ENCODE data around the gene SUCO.
A peak's percentile ranks its signal among the peaks of the same experiment; 100 is the strongest.

SUCO gene

GRCh38 chr1:172536256-172536655, 3.3 kb downstream of the SUCO start:
- no peak overlapping the region for H3K4me3 Mint-ChIP-seq
- H3K4me1 Mint-ChIP-seq, result peaks cover 81% of the 10 kb centered on the region

GRCh38 chr1:172537366-172537765, 4.4 kb downstream of the SUCO start:
- Mint-ChIP-seq H3K4me3 (no peak overlapping the region), H3K36me3 (peaks cover 4% of the 10 kb centered on the region), H3K9me3 (no peaks in the 10 kb centered on the region), H3K4me1 (peaks cover 78% of the 10 kb centered on the region), H3K27ac (no peak overlapping the region), H3K27me3 (no peaks in the 10 kb centered on the region)

More at GRCh38 chr1:172536256-172536655, 3.3 kb downstream of the SUCO start:
- Mint-ChIP-seq H3K27me3 (no peaks in the 10 kb centered on the region), H3K36me3 (peaks cover 4% of the 10 kb centered on the region), H3K27ac (no peak overlapping the region), H3K9me3 (no peaks in the 10 kb centered on the region)

GRCh38 chr1:172537827-172538391, 5.0 kb downstream of the SUCO start:
- Mint-ChIP-seq H3K9me3 (no peaks in the 10 kb centered on the region), H3K27ac (peak overlapping the region; percentile 3)

GRCh38 chr1:172540635-172541034, 7.7 kb downstream of the SUCO start:
- no peaks in the 10 kb centered on the region for H3K9me3 Mint-ChIP-seq
- peaks cover 58% of the 10 kb centered on the region for H3K4me1 Mint-ChIP-seq
- H3K27me3 Mint-ChIP-seq, result no peaks in the 10 kb centered on the region
- peak overlapping the region; percentile 1 for H3K4me3 Mint-ChIP-seq
- H3K27ac Mint-ChIP-seq, result no peak overlapping the region
- peaks cover 4% of the 10 kb centered on the region for H3K36me3 Mint-ChIP-seq

More at GRCh38 chr1:172537827-172538391, 5.0 kb downstream of the SUCO start:
- H3K4me3 Mint-ChIP-seq, result peak overlapping the region; percentile 56
- peaks cover 4% of the 10 kb centered on the region for H3K36me3 Mint-ChIP-seq
- no peaks in the 10 kb centered on the region for H3K27me3 Mint-ChIP-seq
- H3K4me1 Mint-ChIP-seq, result peaks cover 78% of the 10 kb centered on the region

- Mint-ChIP-seq H3K27ac (no peak overlapping the region), H3K36me3 (no peaks in the 10 kb centered on the region), H3K9me3 (no peaks in the 10 kb centered on the region), H3K4me3 (no peak overlapping the region), H3K4me1 (peaks cover 43% of the 10 kb centered on the region), H3K27me3 (no peaks in the 10 kb centered on the region)
Observed at GRCh38 chr1:172544481-172545104, 11.6 kb downstream of the SUCO start.

GRCh38 chr1:172545396-172546004, 12.6 kb downstream of the SUCO start:
- Mint-ChIP-seq H3K27me3 (no peaks in the 10 kb centered on the region), H3K4me1 (peaks cover 45% of the 10 kb centered on the region)

GRCh38 chr1:172547071-172547470, 14.1 kb downstream of the SUCO start:
- H3K9me3 Mint-ChIP-seq, result no peaks in the 10 kb centered on the region
- peaks cover 43% of the 10 kb centered on the region for H3K4me1 Mint-ChIP-seq
- no peaks in the 10 kb centered on the region for H3K36me3 Mint-ChIP-seq
- H3K27ac Mint-ChIP-seq, result no peak overlapping the region
- no peaks in the 10 kb centered on the region for H3K27me3 Mint-ChIP-seq
- H3K4me3 Mint-ChIP-seq, result no peak overlapping the region

More at GRCh38 chr1:172545396-172546004, 12.6 kb downstream of the SUCO start:
- no peaks in the 10 kb centered on the region for H3K36me3 Mint-ChIP-seq
- H3K9me3 Mint-ChIP-seq, result no peaks in the 10 kb centered on the region
- H3K4me3 Mint-ChIP-seq, result no peak overlapping the region
- H3K27ac Mint-ChIP-seq, result no peak overlapping the region

- Mint-ChIP-seq H3K4me3 (peak overlapping the region; percentile 37), H3K9me3 (no peaks in the 10 kb centered on the region), H3K4me1 (peaks cover 47% of the 10 kb centered on the region), H3K27me3 (no peaks in the 10 kb centered on the region), H3K27ac (peak overlapping the region; percentile 64), H3K36me3 (peaks cover 3% of the 10 kb centered on the region)
Observed at GRCh38 chr1:172549621-172550280, 16.8 kb downstream of the SUCO start.

- Mint-ChIP-seq H3K4me1 (peaks cover 53% of the 10 kb centered on the region), H3K36me3 (peaks cover 10% of the 10 kb centered on the region), H3K9me3 (no peaks in the 10 kb centered on the region), H3K27ac (no peak overlapping the region), H3K27me3 (no peaks in the 10 kb centered on the region), H3K4me3 (no peak overlapping the region)
Observed at GRCh38 chr1:172551279-172551678, 18.3 kb downstream of the SUCO start.

- Mint-ChIP-seq H3K36me3 (peaks cover 21% of the 10 kb centered on the region), H3K27ac (no peak overlapping the region), H3K27me3 (no peaks in the 10 kb centered on the region), H3K4me3 (no peak overlapping the region), H3K9me3 (no peaks in the 10 kb centered on the region), H3K4me1 (peaks cover 27% of the 10 kb centered on the region)
Observed at GRCh38 chr1:172554915-172555314, 22.0 kb downstream of the SUCO start.

- H3K36me3 Mint-ChIP-seq, result peaks cover 27% of the 10 kb centered on the region
- no peaks in the 10 kb centered on the region for H3K27me3 Mint-ChIP-seq
- no peak overlapping the region for H3K27ac Mint-ChIP-seq
- peaks cover 18% of the 10 kb centered on the region for H3K4me1 Mint-ChIP-seq
- no peak overlapping the region for H3K4me3 Mint-ChIP-seq
- no peaks in the 10 kb centered on the region for H3K9me3 Mint-ChIP-seq
Observed at GRCh38 chr1:172556461-172556860, 23.5 kb downstream of the SUCO start.

- no peaks in the 10 kb centered on the region for H3K9me3 Mint-ChIP-seq
- H3K36me3 Mint-ChIP-seq, result peaks cover 31% of the 10 kb centered on the region
- no peak overlapping the region for H3K27ac Mint-ChIP-seq
- no peak overlapping the region for H3K4me3 Mint-ChIP-seq
- H3K27me3 Mint-ChIP-seq, result no peaks in the 10 kb centered on the region
- H3K4me1 Mint-ChIP-seq, result peaks cover 15% of the 10 kb centered on the region
Observed at GRCh38 chr1:172557270-172557669, 24.3 kb downstream of the SUCO start.

- Mint-ChIP-seq H3K4me1 (peaks cover 23% of the 10 kb centered on the region), H3K36me3 (peaks cover 42% of the 10 kb centered on the region), H3K4me3 (no peak overlapping the region), H3K27ac (no peak overlapping the region), H3K9me3 (no peaks in the 10 kb centered on the region), H3K27me3 (no peaks in the 10 kb centered on the region)
Observed at GRCh38 chr1:172559572-172560210, 26.7 kb downstream of the SUCO start.

GRCh38 chr1:172561252-172561651, 28.3 kb downstream of the SUCO start:
- no peaks in the 10 kb centered on the region for H3K9me3 Mint-ChIP-seq
- peaks cover 38% of the 10 kb centered on the region for H3K36me3 Mint-ChIP-seq
- H3K4me3 Mint-ChIP-seq, result no peak overlapping the region
- peaks cover 17% of the 10 kb centered on the region for H3K4me1 Mint-ChIP-seq
- no peaks in the 10 kb centered on the region for H3K27me3 Mint-ChIP-seq
- H3K27ac Mint-ChIP-seq, result no peak overlapping the region

GRCh38 chr1:172566196-172566997, 33.4 kb downstream of the SUCO start:
- Mint-ChIP-seq H3K9me3 (no peaks in the 10 kb centered on the region), H3K36me3 (peaks cover 44% of the 10 kb centered on the region), H3K27ac (peak overlapping the region; percentile 87), H3K4me3 (no peak overlapping the region), H3K27me3 (no peaks in the 10 kb centered on the region), H3K4me1 (peaks cover 15% of the 10 kb centered on the region)

Data from activated naive CD4-positive, alpha-beta T cell treated with anti-CD3 and anti-CD28 coated beads, Interleukin-2, amount 50 U/mL, for 24 hours (primary cell).